Astrocyte (in vitro differentiated cells and primary cell): ENCODE measurements around the gene PNPLA1.

Experiments
- CTCF ChIP-seq: IDR thresholded peaks from 2 replicates; pipeline ENCODE4 v1.5.1; 2011; ENCODE audit warnings: low read depth, mild to moderate bottlenecking, inconsistent platforms, low read length, moderate library complexity; ENCODE audit not compliant: insufficient read depth
- EZH2 ChIP-seq: IDR thresholded peaks from 2 replicates; pipeline ENCODE4 v1.6.1; 2012; ENCODE audit warnings: mild to moderate bottlenecking, low read length, inconsistent platforms; ENCODE audit not compliant: insufficient read depth

- TF ChIP-seq CTCF (no peak), EZH2 (no peak)
These were observed 26.2 kb upstream of the PNPLA1 start for GRCh38 chr6:36243562-36244212.
